HEK293T (cell line): Measurements from ENCODE around the gene CDS1.
"Not testable (repeated sequence)": the region's sequence is repeated elsewhere in the genome, so short reads cannot be mapped to it uniquely, and the experiment has no call there.

Experiments used
- BHLHE40 ChIP-seq: fragments of 450-650 bp; IDR thresholded peaks from 2 replicates; pipeline ENCODE4 v1.6.1; 2016; ENCODE audit warnings: mild to moderate bottlenecking, moderate library complexity, borderline replicate concordance
- CTBP1 ChIP-seq: fragments of 450-650 bp; IDR thresholded peaks from 2 replicates; pipeline ENCODE4 v1.6.1; 2016; ENCODE audit warnings: borderline replicate concordance
- ELF4 ChIP-seq: fragments of 450-650 bp; IDR thresholded peaks from 2 replicates; pipeline ENCODE4 v1.6.1; 2017; ENCODE audit warnings: antibody characterized with exemption
- FOXK2 ChIP-seq: fragments of 450-650 bp; IDR thresholded peaks from 2 replicates; pipeline ENCODE4 v1.6.1; 2016; ENCODE audit warnings: mild to moderate bottlenecking
- FOXM1 ChIP-seq: fragments of 450-650 bp; IDR thresholded peaks from 2 replicates; pipeline ENCODE4 v1.6.1; 2017; ENCODE audit warnings: mild to moderate bottlenecking, borderline replicate concordance
- LEF1 ChIP-seq: fragments of 450-650 bp; IDR thresholded peaks from 2 replicates; pipeline ENCODE4 v1.6.1; 2017; ENCODE audit warnings: mild to moderate bottlenecking, borderline replicate concordance
- NFRKB ChIP-seq: fragments of 450-650 bp; IDR thresholded peaks from 2 replicates; pipeline ENCODE4 v1.6.1; 2016; ENCODE audit warnings: mild to moderate bottlenecking, moderate library complexity
- SP1 ChIP-seq: fragments of 450-650 bp; IDR thresholded peaks from 2 replicates; pipeline ENCODE4 v1.6.1; 2017
- SUZ12 ChIP-seq: fragments of 450-650 bp; IDR thresholded peaks from 2 replicates; pipeline ENCODE4 v1.6.1; 2016; ENCODE audit warnings: mild to moderate bottlenecking
- TARDBP ChIP-seq: fragments of 450-650 bp; IDR thresholded peaks from 2 replicates; pipeline ENCODE4 v1.6.1; 2016
- ZNF384 ChIP-seq: fragments of 450-650 bp; IDR thresholded peaks from 2 replicates; pipeline ENCODE4 v1.6.1; 2016

DNA sequence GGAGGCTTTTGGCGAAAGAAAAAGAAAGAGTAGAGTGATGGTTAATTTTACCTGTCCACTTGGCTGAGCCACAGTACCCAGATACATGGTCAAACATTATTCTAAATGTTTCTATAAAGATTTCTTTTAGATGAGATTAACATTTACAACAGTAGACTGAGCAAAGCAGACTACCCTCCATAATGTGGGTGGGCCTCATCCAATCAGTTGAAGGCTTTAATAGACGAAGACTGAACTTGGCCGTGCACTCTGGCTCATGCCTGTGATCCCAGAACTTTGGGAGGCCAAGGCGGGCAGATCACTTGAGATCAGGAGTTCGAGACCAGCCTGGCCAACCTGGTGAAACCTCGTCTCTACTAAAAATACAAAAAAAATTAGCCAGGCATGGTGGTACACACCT, 33.7 kb upstream of the CDS1 start:
- not testable (repeated sequence) for TF ChIP-seq ZNF384, TARDBP, FOXM1, SP1, ELF4, NFRKB, FOXK2, CTBP1, BHLHE40, SUZ12, LEF1
